Stomach (tissue), 4 donors: Measurements from ENCODE around the gene PIP4K2A.

Experiments
- EP300 ChIP-seq: sonication (generic); formaldehyde crosslinking; IDR thresholded peaks from one replicate; pipeline ENCODE4 v1.6.1; 2017; ENCODE audit warnings: antibody characterized with exemption
- POLR2A ChIP-seq, 4 donors: fragments of 450-650 bp; IDR thresholded peaks; one replicate each; pipeline ENCODE4 v1.6.1; 2016; ENCODE audit warnings: antibody characterized with exemption in 4 of 4, control low read depth in 2 of 4, mild to moderate bottlenecking in 1 of 4, moderate library complexity in 1 of 4
- TF ChIP-seq, protein P1 (sequence below), 7 experiments: fragments of 450-650 bp in 4 of 7; fragments of 200-600 bp in 3 of 7; sonication (generic) in 3 of 7; IDR thresholded peaks; one replicate each; pipeline ENCODE4 v1.5.1; 2016 to 2019; ENCODE audit warnings: antibody characterized with exemption in 7 of 7, control low read depth in 2 of 7, mild to moderate bottlenecking in 1 of 7

DNA sequence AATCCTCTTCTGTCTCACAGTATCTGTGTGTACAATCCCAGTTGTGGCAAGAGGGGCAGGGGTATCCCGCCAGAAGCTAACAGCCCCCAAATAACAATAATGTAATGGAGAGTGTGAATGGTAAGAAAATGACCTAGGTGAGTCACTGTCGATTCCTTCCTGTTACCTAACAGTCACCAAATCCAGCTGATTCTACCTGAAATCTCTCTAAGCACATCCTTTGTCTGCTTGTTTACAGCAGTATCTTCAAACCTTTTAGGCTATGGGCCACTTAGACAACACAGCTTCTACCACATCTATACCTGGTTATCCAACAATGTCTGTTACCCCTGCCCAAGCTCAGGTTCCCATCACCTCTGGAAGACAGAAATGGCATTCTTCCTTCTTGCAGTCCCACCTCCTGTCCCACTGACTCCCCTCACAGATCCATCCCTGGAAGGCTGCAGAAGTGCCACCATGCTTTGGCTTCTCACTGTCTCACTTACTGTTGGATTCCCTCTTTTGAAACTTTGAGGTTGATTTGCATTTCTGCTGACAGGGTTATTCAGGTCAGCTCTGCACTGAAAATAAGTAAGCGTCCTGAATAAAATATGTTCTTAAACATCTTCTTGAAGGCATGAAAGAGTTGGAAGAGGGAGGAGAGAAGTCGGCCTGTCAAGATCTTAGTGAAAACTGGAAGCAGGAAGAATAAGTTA lies 13.1 kb downstream of the PIP4K2A start:
- TF ChIP-seq POLR2A (IDR thresholded peaks at IDR 0.05): no peak
- TF ChIP-seq EP300: no peak
- TF ChIP-seq, protein P1, sequence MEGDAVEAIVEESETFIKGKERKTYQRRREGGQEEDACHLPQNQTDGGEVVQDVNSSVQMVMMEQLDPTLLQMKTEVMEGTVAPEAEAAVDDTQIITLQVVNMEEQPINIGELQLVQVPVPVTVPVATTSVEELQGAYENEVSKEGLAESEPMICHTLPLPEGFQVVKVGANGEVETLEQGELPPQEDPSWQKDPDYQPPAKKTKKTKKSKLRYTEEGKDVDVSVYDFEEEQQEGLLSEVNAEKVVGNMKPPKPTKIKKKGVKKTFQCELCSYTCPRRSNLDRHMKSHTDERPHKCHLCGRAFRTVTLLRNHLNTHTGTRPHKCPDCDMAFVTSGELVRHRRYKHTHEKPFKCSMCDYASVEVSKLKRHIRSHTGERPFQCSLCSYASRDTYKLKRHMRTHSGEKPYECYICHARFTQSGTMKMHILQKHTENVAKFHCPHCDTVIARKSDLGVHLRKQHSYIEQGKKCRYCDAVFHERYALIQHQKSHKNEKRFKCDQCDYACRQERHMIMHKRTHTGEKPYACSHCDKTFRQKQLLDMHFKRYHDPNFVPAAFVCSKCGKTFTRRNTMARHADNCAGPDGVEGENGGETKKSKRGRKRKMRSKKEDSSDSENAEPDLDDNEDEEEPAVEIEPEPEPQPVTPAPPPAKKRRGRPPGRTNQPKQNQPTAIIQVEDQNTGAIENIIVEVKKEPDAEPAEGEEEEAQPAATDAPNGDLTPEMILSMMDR (IDR thresholded peaks at IDR 0.05): no peak
